T follicular helper cell (primary cell): ENCODE results near the gene PDE1C.

Experiments
- DNase-seq: peaks from one replicate; pipeline ENCODE4 v3.0.0-alpha.2; 2020; ENCODE audit warnings: low read depth

PDE1C gene

DNA sequence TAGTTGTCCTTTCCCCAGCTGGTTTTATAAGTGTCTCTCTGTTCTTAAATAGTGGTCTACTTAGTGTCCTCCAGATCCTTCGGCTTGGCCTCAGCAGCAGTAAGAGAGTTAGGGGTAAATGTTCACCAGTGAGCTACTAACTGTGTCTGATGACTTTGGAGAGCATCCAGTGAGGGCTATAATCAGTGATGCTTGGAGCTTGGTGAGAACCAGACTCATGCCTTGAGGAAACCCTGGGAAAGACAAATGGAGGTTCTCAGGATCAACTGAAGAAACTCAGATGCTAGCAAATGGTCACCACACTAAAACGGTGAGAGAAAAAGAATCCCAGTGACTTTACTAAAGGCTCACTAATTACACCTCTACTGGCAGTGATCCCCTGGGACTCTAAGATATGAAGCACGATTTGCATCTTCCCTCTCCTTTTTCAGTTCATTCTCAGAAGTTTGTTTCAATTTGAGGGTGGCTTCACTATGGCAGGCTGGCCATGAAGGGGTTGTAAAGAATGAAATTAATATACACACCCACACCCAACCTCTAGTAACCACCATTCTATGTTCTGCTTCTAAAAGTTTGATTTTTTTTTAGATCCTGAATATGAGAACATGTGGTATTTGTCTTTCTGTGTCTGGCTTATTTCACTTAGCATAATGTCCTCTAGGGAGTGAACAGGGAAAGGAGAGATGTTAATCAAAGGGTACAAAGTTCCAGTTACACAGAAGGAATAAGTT lies 177.9 kb downstream of the PDE1C start:
- DNase-seq = no peak

DNA sequence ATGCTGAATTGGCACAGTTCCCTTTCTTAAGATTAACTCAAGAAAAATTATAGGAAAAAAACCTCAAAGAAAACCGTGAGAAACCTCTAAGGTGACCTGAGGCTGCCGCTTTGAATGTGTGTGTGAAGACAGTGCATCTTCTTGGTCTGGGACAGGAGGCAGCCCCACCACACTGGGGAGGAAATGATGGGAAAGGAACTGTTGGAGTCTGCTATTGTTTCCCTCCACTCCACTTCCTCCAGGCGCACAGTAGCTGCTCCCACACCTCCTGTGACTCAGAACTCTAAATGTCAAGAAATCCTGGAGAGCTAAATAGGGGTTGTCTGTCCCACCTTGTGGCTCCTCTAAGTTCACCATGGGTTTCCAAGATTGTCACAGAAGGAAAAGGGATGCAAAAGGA lies 179.4 kb downstream of the PDE1C start:
- no peak for DNase-seq

DNA sequence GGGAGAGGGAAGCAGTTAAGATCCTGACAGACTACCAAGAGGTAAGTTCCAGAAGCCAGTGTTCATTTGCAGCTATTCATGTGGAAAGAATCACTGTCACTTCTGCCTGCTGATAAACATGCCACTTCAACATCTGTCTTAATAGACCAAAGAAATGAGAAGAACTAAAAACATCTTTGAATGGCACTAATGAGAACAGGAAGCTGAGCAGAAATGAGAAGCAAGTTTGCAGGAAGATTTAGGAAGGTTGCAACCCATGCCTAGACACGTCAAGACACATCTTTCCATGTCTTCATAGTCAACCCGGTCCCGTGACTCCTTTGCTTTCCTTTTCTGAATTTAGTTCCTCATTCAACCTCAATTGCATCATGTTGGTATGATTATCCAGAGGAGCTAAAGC lies 180.0 kb downstream of the PDE1C start:
- DNase-seq = no peak

DNA sequence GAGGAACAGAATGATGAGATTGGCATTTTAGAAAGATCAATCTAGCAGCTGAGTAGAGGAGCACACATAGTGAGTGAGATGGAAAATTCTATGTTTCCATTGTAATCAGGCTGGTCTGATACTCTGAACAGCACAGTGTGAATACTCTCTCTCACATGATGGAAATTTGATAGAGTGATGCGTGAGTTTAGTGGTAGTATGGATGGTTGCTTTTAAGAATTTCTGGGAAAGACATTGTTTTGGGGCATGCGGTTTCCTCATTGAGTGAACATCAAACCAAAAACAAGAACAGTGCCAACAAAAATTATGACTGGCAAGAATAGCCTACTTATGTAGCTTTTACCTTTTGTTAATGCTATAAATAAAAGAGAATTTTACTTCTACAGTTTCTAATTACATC lies 183.2 kb downstream of the PDE1C start:
- DNase-seq = no peak

DNA sequence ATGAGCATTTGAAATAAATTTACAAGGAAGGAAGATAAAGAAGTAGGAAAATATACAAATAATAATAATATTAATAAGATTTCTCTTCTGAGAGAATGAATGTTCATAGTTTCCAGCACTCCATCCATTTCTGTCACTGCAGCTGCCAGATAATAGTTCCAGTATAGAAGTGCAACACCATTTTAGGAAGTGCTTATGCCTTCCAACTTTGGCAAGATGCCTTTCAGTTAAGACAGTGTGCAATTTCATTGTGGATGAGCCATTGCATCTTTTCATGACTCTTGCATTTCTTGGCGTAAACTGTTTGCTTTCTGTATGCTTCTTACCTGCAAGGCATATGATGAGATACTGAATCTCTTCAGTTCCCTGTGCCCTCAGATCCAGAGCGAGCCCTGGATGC lies 185.0 kb downstream of the PDE1C start:
- no peak for DNase-seq

DNA sequence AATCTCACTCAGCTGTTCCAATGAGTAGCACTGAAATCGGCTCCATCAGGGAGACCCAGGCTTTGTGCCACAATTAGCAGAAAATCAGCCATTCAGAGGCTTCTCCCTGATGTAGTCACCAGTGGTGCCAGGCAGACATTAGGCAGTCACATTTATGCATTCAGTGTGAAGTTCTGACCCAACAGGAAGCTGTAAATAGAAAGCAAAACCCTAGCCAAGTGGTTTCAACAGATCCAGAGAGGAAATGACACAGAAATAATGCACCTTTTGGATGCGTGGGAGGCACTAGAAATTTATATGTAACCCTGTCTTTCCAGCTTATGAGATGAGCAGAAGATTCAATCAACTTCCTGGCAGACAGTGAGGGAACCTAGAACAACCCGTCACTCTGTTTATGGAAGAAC lies 186.4 kb downstream of the PDE1C start:
- no peak for DNase-seq

DNA sequence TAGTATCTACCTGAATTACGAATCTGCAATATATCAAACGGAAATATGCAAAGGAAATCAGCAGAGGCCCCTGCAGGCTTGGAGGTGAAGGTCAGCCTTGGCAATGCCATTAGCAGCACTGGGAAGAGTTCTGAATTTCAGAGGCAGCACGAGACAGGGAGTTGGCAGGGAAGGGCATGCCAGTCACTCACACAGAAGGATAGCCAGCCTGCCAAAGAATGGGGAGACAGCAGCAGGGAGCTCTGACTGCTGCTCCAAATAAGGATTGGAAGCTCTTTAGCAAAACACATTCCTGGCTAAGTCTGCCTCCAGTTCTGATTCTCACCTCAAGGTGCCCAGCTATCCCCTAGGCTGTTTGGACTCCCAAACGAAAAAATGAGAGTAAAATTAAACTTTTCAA lies 188.0 kb downstream of the PDE1C start:
- DNase-seq = no peak

DNA sequence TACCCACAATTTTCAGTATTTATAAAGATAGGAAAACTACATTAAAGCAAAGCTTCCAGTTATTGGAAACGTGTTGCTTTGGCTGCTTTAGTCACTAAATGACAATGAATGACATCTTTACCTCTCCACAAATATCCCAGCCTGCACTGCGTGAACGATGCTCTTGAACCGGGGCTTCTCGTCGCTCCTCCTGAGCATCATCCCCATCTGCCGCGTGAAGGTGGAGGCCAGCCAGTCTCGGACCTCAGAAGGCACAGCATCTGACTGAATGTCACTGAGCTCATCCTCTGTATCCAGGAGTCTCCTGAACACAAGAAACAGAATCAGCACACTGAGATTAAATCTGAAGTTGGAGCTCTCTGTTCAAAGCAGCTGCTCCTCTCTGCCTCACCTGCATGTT lies 191.3 kb downstream of the PDE1C start:
- DNase-seq = no peak

DNA sequence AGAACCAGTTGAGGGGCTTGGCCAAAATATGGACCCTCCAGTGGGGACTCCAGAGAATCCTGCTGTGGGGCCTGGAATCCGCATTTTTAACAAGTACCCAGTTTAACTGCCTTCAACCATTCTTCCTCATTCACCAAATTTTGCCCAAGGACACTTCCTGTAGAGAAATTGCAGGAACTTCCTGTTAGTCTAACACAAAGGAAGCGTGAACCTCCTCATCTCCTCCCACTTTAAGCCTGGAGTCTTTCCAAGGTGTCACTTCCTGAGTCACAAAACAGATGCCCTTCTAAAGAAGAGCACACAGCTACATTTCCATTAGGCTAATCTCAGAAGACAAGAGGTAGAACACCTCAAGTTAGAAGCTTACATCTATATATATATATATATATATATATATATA lies 194.8 kb downstream of the PDE1C start:
- DNase-seq = no peak

DNA sequence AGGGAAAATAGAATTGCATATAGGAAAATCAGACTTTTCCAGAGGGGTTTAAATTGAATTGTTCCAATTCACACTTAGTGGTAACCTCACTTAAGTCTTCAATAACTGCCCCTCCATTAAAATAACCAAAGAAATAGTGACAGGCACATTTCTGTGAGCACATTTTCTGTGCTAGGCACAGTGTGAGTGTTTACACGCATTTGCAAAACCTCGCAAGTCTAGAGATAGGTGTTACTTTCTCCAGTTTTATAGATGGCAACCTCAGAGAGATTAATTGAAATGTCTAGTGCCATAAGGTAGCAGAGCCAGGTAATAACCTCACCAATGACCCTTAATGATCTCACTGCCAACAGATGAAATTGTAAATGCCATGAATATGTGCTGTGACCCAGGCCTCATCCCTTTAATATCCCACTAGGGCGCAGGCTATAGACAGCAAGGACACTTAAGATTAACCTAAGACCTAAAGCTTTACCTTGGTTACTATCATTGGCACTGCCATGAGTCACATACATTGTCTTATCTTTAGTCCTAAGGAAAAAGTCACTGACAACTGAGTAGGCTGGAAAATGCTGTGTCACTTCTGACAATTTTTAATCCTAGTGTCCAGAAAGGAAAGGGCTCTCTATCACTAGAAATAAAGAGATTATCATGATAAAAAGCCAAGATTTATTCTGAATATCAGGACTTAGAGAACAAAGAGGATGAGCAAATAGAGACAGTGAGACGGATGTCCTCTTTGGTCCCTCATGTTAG lies 195.4 kb downstream of the PDE1C start:
- no peak for DNase-seq

DNA sequence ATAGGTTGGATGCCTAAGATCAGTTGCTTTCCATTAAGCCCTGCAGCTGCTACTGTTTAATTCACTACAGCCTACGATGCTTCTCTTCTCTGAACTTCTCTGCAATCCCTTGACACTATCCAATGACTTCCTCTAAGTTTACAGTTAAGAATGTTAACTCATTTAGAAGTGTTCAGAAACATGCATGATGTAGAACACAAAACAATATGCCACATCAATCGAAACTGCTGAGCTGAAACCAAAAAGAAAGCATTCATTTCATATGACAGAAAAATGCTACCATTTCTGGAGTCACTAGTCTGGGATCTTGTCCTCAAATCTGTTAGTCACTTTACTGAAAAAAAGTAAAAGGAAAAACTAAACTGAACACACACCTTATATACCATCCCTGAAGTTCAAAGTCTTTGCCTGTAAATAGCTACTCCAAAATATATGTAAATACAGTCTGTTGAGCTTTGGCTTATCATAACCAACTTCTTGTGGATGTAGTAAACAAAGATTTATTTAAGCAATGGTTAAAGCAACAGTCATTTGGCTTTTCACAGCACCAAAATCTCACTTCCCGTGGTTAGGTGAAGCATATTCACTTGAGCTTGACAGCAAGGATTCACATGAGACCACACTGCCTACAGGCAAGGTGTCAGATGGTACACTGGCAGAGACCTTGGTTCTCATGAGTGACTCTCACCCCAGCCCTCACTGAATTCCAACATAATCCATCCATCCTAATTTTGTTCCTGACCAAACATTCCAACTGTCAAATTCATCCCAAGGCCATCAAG lies 196.2 kb downstream of the PDE1C start:
- DNase-seq = no peak

DNA sequence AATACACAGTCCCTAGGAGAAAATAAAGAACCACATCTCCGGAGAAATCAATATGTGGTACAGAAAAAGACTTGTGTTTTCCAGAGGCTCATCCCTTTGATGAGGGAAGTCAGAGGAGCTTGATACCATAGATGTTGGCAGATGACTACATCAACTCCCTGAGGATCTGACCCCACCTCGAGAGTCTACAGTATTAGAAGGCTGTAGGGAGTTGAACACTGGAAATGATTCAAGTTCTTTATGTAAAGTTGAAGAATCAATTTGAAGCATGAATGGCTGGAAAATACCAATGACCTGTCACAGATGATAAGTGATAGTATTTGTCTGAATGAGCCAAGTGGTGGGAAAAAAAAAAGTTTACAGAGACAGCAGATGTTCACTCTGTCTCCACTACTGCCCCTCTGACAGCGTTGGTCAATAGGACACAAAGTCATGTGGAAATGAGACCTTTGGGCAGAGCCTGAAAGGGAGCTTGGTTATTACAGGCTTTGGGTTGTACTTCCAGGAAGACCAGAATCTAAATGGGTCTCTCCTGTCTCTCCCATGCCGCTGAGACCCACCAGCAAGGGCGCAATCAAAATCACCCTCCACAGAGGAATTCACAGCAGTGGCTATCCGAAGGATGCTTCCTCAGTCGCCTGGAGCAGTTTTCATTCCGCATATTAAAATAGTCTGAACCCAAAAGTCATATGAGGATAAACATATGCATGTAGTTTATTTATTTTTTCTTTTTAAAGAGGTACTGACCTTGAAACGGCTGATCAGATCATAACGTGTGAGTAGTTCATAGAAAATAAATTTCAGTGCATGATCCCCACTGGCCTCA lies 197.4 kb downstream of the PDE1C start:
- DNase-seq = no peak

DNA sequence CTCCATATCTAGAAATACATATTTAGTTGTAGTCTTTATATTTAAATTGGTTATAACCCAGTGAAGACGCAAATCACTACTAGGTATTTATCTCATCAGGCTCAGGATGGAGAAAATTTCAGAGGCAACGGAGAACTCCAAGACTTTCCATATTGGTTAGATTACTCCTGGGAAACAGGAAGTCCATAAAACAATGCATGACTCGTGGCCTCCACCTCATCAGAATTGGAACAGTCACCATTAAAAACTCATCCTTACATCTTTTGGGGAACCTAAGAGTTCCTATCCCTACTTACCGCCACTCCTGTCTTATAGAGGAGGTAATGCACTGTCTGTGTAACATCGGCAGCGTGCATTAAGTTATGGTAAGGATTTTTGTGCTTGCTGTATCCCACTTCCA lies 205.6 kb downstream of the PDE1C start:
- no peak for DNase-seq

DNA sequence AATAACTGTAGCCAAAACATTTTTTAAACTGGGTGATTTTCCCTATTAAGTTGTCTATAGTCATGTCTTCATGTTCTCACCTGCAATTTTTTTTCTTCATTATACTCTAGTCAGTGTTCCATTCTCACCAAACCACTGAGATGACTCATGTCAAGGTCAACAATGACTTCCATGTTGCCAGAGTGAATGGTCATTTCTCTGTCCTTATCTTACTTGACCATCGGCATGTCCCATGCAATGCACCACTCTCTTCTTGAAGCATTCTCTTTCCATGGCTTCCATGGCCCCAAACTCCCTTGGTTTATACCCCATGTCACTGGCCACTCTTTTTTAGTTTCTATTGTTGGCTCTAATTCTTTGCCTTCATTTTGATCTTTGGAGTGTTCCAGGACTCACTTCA lies 209.3 kb downstream of the PDE1C start:
- DNase-seq = no peak

DNA sequence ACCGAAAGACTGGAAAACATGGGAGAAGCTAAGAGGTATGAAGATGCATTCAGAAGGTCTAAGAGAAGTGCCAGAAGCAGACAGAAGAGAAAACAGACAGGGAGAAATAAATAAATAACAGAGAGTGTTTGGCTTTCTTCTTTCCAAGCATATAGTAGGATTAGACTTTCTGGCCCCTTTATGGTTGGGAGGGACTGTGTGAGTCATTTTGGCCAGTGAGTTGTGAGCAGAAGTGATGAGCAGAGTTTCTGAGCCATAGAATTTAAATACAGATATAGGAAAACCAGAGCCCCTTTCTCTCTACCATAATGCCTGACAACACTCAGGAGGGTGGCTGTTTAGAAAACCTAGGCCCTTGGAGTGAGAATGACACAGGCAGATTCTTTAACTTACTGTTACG lies 212.2 kb downstream of the PDE1C start:
- DNase-seq = no peak

DNA sequence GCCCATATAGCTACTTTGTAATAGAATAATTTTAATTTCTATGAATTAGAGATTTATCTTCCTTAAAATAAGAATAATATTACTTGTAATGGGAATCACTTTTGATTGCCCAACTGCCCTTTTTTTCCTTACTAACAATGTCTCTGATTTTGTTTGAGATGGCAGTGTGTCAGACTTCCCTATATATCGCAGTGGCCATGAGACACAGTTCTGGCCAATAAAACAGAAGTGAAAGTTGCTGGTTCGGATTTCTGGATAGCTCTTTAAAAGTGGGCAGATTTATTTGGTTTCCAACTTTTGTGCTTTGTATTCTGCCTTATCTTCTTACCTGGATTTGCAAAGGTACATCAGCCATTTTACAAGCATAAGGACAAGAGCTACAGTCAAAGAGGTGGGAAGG lies 213.0 kb downstream of the PDE1C start:
- DNase-seq = no peak

DNA sequence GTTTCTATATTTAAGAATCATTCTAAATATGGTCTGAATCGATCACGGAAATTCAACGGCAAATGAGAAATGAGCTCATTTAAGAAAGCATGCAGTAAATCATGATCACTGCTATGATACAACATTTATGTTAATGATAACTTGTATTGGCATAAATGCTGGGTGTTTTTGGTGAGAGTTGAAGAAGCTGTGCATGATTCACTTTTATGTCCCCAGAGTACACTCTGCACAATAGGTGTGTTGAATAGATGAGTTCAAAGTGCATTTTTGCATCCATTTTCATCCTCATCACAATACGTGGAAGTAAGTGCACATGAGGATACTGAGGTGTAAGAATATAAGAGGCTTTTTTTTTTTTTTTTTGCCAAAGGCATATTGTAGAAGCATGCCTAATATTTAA lies 213.9 kb downstream of the PDE1C start:
- no peak for DNase-seq

DNA sequence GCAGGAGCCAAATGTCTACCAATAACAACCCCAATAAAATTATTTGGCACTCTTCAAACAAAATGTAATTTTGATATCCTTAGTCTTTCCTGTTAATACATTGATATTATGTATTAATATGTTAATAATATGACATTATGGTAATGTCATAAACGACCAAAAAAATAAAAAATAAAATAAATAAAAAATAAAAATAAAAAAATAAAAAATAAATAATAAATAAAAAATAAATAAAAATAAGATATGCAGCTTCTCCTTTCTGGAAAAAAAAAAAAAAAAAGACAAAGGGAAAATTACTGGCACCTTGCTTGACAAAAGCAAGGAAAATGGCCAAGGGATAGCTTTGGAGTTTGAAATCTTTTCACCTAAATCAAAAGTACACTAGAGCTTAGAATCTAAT lies 214.7 kb downstream of the PDE1C start:
- DNase-seq = no peak

DNA sequence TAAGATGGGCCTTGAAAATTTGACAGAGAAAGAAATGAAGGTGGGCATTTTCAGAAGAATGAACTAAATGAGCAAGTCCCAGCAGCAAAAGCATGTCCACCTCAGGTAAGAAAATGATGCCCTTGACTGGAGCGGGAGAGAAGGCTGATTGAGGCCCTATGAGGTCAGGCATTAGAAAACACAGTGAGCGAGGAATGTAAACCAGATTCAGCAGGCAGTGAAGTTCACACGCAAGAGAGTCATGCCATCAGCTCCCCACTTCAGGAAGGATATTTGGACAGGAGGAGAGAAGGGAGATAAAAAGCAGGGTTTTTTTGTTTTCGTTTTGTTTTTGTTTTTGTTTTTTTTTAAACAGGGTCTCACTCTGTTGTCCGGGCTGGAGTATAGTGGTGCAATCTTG lies 216.8 kb downstream of the PDE1C start:
- no peak for DNase-seq

DNA sequence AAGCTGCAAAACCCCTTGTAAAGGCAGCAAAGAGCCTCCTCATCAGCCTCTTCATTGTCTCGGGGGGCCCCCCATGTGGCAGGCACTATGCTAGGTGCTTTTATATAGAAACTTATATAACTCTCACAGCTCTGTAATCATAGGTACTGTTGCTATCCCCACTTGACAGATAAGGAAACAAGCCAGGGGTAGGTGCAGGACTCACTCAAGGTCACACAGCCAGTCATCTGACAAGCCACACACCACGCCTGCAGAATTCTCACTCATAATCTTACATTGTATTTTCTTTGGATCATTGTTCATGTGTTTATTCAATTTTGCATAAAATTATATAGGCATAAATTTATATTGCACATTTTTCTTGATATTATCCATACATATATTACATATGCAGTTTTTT lies 217.7 kb downstream of the PDE1C start:
- DNase-seq = no peak

DNA sequence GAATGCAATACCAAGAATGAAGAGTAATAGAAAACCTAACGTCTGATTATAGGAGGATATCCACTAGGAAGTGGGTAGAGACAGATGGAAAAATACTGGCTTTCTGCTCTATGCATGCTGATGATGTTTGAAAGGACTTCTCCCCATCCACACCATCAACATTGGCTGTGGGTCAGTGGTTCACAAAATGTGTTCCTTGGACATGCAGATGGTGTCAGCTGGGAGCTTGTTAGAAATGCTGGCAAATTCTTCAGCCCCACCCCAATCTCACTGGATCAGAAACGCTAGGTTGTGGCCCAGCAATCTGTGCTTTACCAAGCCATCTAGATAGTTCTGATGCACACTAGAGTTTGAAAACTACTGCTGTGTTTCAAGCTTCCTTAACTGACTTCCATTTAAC lies 219.1 kb downstream of the PDE1C start:
- DNase-seq = no peak

DNA sequence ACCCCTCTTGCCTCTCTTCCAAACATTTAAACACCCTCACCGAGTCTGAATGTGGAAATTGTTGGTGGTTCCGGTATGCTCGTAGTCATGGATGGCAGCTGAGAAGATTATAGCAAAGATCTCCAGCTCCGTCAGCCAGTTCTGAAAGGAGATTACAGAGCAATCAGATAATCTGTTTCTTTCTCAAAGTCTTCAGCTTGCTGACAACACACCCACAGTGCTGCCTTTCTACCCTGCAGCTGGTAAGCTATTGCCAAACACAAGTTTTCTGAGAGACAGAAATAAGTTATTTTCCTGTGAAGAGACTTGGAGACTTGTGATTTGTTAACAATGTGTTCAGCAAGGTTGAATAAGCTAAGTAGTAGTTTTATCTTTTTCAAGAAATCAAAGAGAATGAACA lies 219.6 kb downstream of the PDE1C start:
- no peak for DNase-seq
